Smooth muscle cell (in vitro differentiated cells): ENCODE results near the gene CYTH3. TPM values are rescaled to one million over a fixed set of nuclear protein-coding genes. Genes with fewer than 3 reads are reported as not detected.
"Not testable (repeated sequence)": the region's sequence is repeated elsewhere in the genome, so short reads cannot be mapped to it uniquely, and the experiment has no call there.

Experiments used
- DNase-seq: peaks from one replicate; lab custom pipeline; 2025; ENCODE audit not compliant: unreplicated experiment; lab: John Stamatoyannopoulos, UW
- H2AFZ ChIP-seq: fragments of 200-600 bp; sonication (generic); 2 replicates; pipeline ENCODE4 v1.6.0; 2016; ENCODE audit warnings: antibody characterized with exemption, low read depth, mild to moderate bottlenecking
- H3F3A ChIP-seq: fragments of 200-600 bp; sonication (generic); 2 replicates; pipeline ENCODE4 v1.6.0; 2017; ENCODE audit warnings: antibody characterized with exemption, low read depth
- H3K27ac ChIP-seq: fragments of 200-600 bp; sonication (generic); 2 replicates; pipeline ENCODE4 v1.5.1; 2016; ENCODE audit warnings: low read depth, mild to moderate bottlenecking
- H3K27me3 ChIP-seq: fragments of 200-600 bp; sonication (generic); 2 replicates; pipeline ENCODE4 v1.6.1; 2016; ENCODE audit warnings: low read depth, mild to moderate bottlenecking
- H3K36me3 ChIP-seq: fragments of 200-600 bp; sonication (generic); 2 replicates; pipeline ENCODE4 v1.5.1; 2016; ENCODE audit warnings: low read depth
- H3K4me1 ChIP-seq: fragments of 200-600 bp; sonication (generic); 2 replicates; pipeline ENCODE4 v1.5.1; 2016; ENCODE audit warnings: low read depth
- H3K4me2 ChIP-seq: fragments of 200-600 bp; sonication (generic); 2 replicates; pipeline ENCODE4 v1.6.0; 2016; ENCODE audit warnings: mild to moderate bottlenecking
- H3K4me3 ChIP-seq: fragments of 200-600 bp; sonication (generic); 2 replicates; pipeline ENCODE4 v1.5.1; 2016; ENCODE audit warnings: mild to moderate bottlenecking
- H3K79me2 ChIP-seq: fragments of 200-600 bp; sonication (generic); 2 replicates; pipeline ENCODE4 v1.6.0; 2016; ENCODE audit warnings: low read depth, mild to moderate bottlenecking
- H3K9ac ChIP-seq: fragments of 200-600 bp; sonication (generic); 2 replicates; pipeline ENCODE4 v1.6.0; 2016; ENCODE audit warnings: low read depth
- H3K9me3 ChIP-seq: fragments of 200-600 bp; sonication (generic); replicated peaks from 2 replicates; pipeline ENCODE4 v1.5.1; 2016; ENCODE audit warnings: low read depth
- H4K20me1 ChIP-seq: fragments of 200-600 bp; sonication (generic); 2 replicates; pipeline ENCODE4 v1.6.0; 2016; ENCODE audit warnings: low read depth
- WGBS: methylation state at CpG from one replicate; pipeline ENCODE4 v1.1.7; 2016; ENCODE audit warnings: low lambda C conversion rate; 5-methylcytosine and 5-hydroxymethylcytosine counted together
- polyA plus RNA-seq: library from polyadenylated mRNA; unstranded; fragments of >200 nt; fragmentation: Nextera tagmentation; extraction: Ambion mirVana; gene quantifications from 2 replicates; pipeline ENCODE4 v1.2.1, GENCODE V29; 2016
- total RNA-seq: library from RNA; depleted of rRNA; stranded (reverse); fragments of >200 nt; gene quantifications from 2 replicates; pipeline ENCODE4 v1.2.3, GENCODE V29; 2014
- TF ChIP-seq, protein P1 (sequence below): fragments of 200-600 bp; sonication (generic); IDR thresholded peaks from 2 replicates; pipeline ENCODE4 v1.5.1; 2017; ENCODE audit warnings: borderline replicate concordance, mild to moderate bottlenecking, antibody characterized with exemption; ENCODE audit not compliant: insufficient read depth, poor library complexity, severe bottlenecking

Gene CYTH3
- total and polyA plus RNA-seq, 2 experiments from 2014 or later = 7.6 to 11.4 TPM

DNA sequence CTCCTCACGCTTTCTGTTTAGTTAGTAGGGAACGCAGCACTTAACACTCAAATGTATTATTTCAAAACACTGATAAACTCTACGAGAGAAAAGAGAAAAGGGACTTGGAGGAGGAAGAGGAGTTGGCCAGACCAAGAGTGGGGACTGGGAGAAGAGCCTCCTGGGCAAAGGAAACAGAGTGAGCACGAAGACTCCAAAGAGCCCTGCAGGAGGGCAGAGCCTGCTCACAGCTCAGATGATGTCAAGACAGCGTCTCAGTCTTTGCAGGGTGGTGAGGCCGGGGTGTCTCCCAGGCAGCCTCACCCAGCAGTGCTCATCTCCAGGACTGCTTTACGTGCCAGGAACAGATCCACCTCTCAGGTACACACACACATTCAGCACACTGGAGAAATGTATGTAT is 41.2 kb downstream of the CYTH3 start:
- Histone ChIP-seq H3K79me2 (peaks cover 33% of the 10 kb centered on the region), H3K9me3 (no peaks in the 10 kb centered on the region), H2AFZ (no peak overlapping the region), H3K27ac (no peak overlapping the region), H4K20me1 (peaks cover 51% of the 10 kb centered on the region), H3K4me1 (peaks cover 21% of the 10 kb centered on the region), H3K9ac (no peak overlapping the region), H3K27me3 (no peaks in the 10 kb centered on the region), H3K4me2 (no peak overlapping the region), H3F3A (peaks cover 24% of the 10 kb centered on the region), H3K4me3 (no peak overlapping the region), H3K36me3 (no peaks in the 10 kb centered on the region)
- no peak for DNase-seq
- TF ChIP-seq, protein P1, sequence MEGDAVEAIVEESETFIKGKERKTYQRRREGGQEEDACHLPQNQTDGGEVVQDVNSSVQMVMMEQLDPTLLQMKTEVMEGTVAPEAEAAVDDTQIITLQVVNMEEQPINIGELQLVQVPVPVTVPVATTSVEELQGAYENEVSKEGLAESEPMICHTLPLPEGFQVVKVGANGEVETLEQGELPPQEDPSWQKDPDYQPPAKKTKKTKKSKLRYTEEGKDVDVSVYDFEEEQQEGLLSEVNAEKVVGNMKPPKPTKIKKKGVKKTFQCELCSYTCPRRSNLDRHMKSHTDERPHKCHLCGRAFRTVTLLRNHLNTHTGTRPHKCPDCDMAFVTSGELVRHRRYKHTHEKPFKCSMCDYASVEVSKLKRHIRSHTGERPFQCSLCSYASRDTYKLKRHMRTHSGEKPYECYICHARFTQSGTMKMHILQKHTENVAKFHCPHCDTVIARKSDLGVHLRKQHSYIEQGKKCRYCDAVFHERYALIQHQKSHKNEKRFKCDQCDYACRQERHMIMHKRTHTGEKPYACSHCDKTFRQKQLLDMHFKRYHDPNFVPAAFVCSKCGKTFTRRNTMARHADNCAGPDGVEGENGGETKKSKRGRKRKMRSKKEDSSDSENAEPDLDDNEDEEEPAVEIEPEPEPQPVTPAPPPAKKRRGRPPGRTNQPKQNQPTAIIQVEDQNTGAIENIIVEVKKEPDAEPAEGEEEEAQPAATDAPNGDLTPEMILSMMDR = no peak
- WGBS = 70% methylated on average over 7 of the region's 7 CpGs

DNA sequence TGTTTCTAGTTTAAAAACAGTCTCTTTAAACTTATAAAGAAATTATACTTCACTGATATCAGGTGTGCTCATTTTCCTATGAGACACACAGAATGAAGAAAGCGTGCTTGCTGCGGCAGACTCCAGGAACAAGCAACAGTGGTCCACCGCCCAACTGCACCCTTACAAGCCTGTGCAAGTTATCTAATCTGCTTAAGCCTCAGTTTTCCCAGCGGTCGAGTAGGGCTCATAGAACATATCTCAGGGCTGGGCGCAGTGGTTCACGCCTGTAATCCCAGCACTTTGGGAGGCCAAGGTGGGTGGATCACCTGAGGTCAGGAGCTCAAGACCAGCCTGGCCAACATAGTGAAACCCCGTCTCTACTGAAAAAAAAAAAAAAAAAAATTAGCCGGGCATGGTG is 43.1 kb downstream of the CYTH3 start:
- Histone ChIP-seq H3K4me1 (peaks cover 21% of the 10 kb centered on the region), H4K20me1 (peaks cover 50% of the 10 kb centered on the region), H3K4me2 (peak overlapping the region; percentile 91), H3K79me2 (peaks cover 36% of the 10 kb centered on the region), H3K27ac (peak overlapping the region; percentile 84), H3K9ac (peak overlapping the region; percentile 66), H3F3A (peaks cover 24% of the 10 kb centered on the region), H3K4me3 (peak overlapping the region; percentile 45)
- H3K36me3 ChIP-seq, H2AFZ ChIP-seq, H3K27me3 ChIP-seq, H3K9me3 ChIP-seq, DNase-seq: not testable (repeated sequence)
- 64% methylated on average over 9 of the region's 9 CpGs for WGBS

- peak overlapping the region; percentile 84 for H3K27ac ChIP-seq
- 20% methylated on average over 9 of the region's 9 CpGs for WGBS
- TF ChIP-seq, protein P1 = no peak
- H3K9ac ChIP-seq = peak overlapping the region; percentile 66
- H3K4me1 ChIP-seq = peaks cover 21% of the 10 kb centered on the region
- H3K79me2 ChIP-seq = peaks cover 37% of the 10 kb centered on the region
- H4K20me1 ChIP-seq = peaks cover 48% of the 10 kb centered on the region
- peak overlapping the region; percentile 45 for H3K4me3 ChIP-seq
- H3F3A ChIP-seq = peaks cover 24% of the 10 kb centered on the region
- H3K4me2 ChIP-seq = peak overlapping the region; percentile 91
- DNase-seq = no peak
- H3K9me3 ChIP-seq = no peaks in the 10 kb centered on the region
- H2AFZ ChIP-seq = peak overlapping the region; percentile 39
- no peaks in the 10 kb centered on the region for H3K36me3 ChIP-seq
- H3K27me3 ChIP-seq = no peaks in the 10 kb centered on the region
Observed at GRCh38 chr7:6228361-6229229, 43.8 kb downstream of the CYTH3 start.

DNA sequence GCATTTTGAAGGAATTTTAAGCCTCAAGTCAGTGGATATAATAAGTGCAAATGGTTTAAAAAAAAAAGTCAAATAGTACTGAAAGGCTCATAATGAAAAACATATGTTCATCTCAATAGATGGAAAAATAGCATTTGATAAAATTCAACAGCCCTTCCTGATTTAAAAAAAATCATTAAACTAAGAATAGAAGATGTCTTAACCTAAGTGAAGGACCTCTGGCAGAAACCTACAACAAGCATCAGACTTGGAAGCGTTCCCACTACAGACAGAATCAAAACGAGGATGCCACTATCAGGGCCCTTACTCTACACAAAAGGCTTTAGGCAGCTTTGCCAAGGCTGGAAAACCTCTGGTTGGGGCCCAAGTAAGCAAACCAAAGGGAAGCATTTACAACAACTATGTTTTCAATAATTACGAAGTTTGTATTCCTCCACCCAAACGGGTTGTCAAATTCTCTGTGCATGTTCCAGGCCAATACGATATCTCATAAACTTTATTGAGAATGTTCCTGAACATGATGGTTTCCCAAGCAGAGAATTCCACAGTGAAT is 45.1 kb downstream of the CYTH3 start:
- no peak overlapping the region for H2AFZ ChIP-seq
- H3K27me3 ChIP-seq = no peaks in the 10 kb centered on the region
- no peaks in the 10 kb centered on the region for H3K9me3 ChIP-seq
- TF ChIP-seq, protein P1 = no peak
- no peak overlapping the region for H3K9ac ChIP-seq
- WGBS = 56% methylated on average over 5 of the region's 5 CpGs
- H3K27ac ChIP-seq = peak overlapping the region; percentile 84
- H3F3A ChIP-seq = peaks cover 24% of the 10 kb centered on the region
- H3K36me3 ChIP-seq = no peaks in the 10 kb centered on the region
- H3K79me2 ChIP-seq = peaks cover 39% of the 10 kb centered on the region
- DNase-seq = no peak
- H3K4me2 ChIP-seq = peak overlapping the region; percentile 91
- H3K4me3 ChIP-seq = no peak overlapping the region
- peaks cover 43% of the 10 kb centered on the region for H4K20me1 ChIP-seq
- peaks cover 21% of the 10 kb centered on the region for H3K4me1 ChIP-seq
